ENCODE data around the gene PDCD2L. TPM values are rescaled to one million over a fixed set of nuclear protein-coding genes. Genes with fewer than 3 reads are reported as not detected.
A peak's percentile ranks its signal among the peaks of the same experiment; 100 is the strongest.

The PDCD2L gene
- total and polyA plus RNA-seq, 3 donors from 2014 or later, result 29.0 to 35.1 (median 33.8) TPM

GRCh38 chr19:34416021-34416545 is 11.9 kb downstream of the PDCD2L start:
- TF ChIP-seq CTCF (IDR thresholded peaks at IDR 0.05) (no peak), POLR2A (IDR thresholded peaks at IDR 0.05) (no peak)
- no peaks in the 10 kb centered on the region for H3K36me3 ChIP-seq (ENCODE audit: low read depth, missing control alignments)

DNA sequence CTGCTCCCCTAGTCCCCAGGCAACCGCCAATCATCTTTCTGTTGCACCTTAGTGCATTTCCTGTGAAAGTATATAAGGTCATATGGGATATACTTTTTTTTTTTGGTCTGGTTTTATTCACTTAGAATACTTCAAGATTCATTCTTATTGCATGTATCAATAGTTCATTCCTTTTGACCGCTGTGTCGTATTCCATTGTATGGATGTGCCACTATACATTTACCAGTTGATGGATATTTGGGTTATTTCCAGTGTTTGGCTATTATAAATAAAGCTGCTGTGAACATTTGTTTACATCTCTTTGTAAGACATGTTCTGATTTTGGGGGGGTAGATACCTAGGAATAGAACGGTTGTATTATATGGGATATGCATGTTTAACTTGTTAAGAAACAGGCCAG is 14.1 kb downstream of the PDCD2L start:
- Histone ChIP-seq H3K27me3 (no peaks in the 10 kb centered on the region), H3K27ac (no peak overlapping the region), H3K4me3 (no peak overlapping the region), H3K36me3 (ENCODE audit: low read depth, missing control alignments) (no peaks in the 10 kb centered on the region), H3K9me3 (no peaks in the 10 kb centered on the region), H3K4me1 (no peaks in the 10 kb centered on the region)
- TF ChIP-seq POLR2A (IDR thresholded peaks at IDR 0.05) (no peak), CTCF (IDR thresholded peaks at IDR 0.05) (no peak)
- intact Hi-C loops (cut with DNase I; ENCODE audit: low total_unique reads), result no loop called here
- DNase-seq, result no peak
- WGBS, 2 donors, result 96 to 99% methylated on average over 4 of the region's 4 CpGs

More at GRCh38 chr19:34416021-34416545, 11.9 kb downstream of the PDCD2L start:
- DNase-seq, result peak; percentile 0
- Histone ChIP-seq H3K9me3 (no peaks in the 10 kb centered on the region), H3K27ac (no peak overlapping the region), H3K4me1 (no peaks in the 10 kb centered on the region), H3K4me3 (no peak overlapping the region), H3K27me3 (no peaks in the 10 kb centered on the region)
- WGBS, 2 donors, result 92 to 94% methylated on average over 7 of the region's 7 CpGs
- intact Hi-C loops (cut with DNase I; ENCODE audit: low total_unique reads), result no loop called here

GRCh38 chr19:34426096-34426661 is 22.0 kb downstream of the PDCD2L start:
- Histone ChIP-seq H3K9me3 (no peaks in the 10 kb centered on the region), H3K36me3 (ENCODE audit: low read depth, missing control alignments) (no peaks in the 10 kb centered on the region), H3K4me3 (no peak overlapping the region), H3K27me3 (no peaks in the 10 kb centered on the region), H3K27ac (no peak overlapping the region), H3K4me1 (peaks cover 16% of the 10 kb centered on the region)
- DNase-seq, result no peak
- 88 to 89% methylated on average over 8 of the region's 8 CpGs for WGBS, 2 donors
- intact Hi-C loops (cut with DNase I; ENCODE audit: low total_unique reads), result no loop called here
- TF ChIP-seq CTCF (IDR thresholded peaks at IDR 0.05) (no peak), POLR2A (IDR thresholded peaks at IDR 0.05) (no peak)

GRCh38 chr19:34428549-34429285 is 24.5 kb downstream of the PDCD2L start:
- Histone ChIP-seq H3K4me3 (peak overlapping the region; percentile 94 to 95), H3K36me3 (ENCODE audit: low read depth, missing control alignments) (no peaks in the 10 kb centered on the region), H3K4me1 (peaks cover 25% of the 10 kb centered on the region), H3K9me3 (no peaks in the 10 kb centered on the region), H3K27me3 (no peaks in the 10 kb centered on the region), H3K27ac (peak overlapping the region; percentile 94 to 95)
- intact Hi-C loops (cut with DNase I; ENCODE audit: low total_unique reads), result no loop called here
- 0 to 1% methylated on average over 20 to 68 of the region's 68 CpGs for WGBS, 2 donors
- TF ChIP-seq POLR2A (IDR thresholded peaks at IDR 0.05) (no peak), CTCF (IDR thresholded peaks at IDR 0.05) (no peak)
- DNase-seq, result peak; percentile 44

Measured in testis (tissue), 3 donors.